ENCODE measurements around the gene SLC26A8.
"Not testable (repeated sequence)": the region's sequence is repeated elsewhere in the genome, so short reads cannot be mapped to it uniquely, and the experiment has no call there.

Gene SLC26A8

DNA sequence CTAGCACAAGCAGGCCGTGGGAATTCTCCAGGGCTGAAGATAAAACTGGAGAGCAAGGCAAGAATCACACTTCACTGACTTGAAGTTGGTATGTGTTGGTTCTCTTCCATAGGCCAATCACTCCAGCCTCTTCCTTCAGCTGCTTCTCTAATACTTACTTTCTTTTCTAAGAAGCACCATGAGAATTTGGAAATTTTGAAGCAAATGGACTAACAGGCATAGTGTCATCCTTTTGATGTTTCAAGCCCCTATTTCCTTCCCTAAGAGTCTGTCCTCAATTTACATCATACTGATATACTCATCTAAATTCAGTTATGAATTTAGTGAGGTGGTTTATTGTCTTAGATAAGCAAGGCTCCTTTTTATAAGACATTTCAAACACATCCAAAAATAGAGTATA is 24.0 kb downstream of the SLC26A8 start:
- DNase-seq, result no peak

DNA sequence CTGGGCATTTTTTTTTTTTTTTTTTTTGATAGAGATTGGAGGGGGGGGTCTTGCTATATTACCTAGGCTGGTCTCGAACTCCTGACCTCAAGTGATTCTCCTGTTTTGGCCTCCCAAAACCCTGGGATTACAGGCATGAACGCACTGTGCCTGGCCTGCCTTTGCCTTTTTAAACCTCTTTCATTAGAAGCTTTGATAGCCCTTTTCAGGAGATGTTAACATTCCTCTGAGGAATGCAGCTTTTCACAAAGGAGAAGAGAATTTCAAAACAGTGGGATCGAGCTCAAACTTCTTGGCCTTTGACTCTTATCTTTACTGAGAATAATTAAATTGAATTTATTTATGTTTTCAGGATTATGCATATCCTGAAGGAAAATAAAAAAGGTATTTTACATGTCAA is 31.3 kb downstream of the SLC26A8 start:
- DNase-seq, result no peak

DNA sequence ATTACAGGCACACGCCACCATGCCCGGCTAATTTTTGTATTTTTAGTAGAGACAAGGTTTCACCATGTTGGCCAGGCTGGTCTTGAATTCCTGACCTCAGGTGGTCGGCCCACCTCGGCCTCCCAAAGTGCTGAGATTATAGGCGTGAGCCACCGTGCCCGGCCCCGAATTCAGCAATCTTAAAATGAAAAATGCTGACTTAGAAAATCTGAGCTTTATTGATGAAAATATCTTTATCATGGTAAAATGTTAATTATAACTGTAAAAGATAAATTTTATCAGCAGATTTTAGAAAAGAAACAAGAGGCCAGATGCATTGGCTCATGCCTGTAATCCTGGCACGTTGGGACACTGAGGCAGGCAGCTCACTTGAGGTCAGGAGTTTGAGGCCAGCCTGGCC is 36.4 kb downstream of the SLC26A8 start:
- DNase-seq, result not testable (repeated sequence)

DNA sequence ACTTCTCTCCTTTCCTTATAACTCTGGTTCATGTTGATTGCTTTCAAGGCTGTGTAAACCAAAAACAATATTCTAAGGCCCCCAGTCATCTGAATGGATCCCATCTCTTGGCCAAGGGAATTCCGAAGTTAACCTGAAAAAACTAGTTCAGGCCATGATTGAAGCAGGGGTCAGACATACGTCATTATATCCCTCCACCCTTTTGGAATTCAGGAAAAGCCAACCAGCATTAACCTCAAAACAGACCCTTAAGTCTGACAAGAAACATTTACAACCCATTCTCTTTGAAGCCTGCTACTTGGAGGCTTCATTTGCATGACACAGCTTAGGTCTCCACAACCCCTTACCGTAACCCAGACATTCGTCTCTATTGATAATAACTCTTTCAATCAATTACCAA is 39.7 kb downstream of the SLC26A8 start:
- no peak for DNase-seq

DNA sequence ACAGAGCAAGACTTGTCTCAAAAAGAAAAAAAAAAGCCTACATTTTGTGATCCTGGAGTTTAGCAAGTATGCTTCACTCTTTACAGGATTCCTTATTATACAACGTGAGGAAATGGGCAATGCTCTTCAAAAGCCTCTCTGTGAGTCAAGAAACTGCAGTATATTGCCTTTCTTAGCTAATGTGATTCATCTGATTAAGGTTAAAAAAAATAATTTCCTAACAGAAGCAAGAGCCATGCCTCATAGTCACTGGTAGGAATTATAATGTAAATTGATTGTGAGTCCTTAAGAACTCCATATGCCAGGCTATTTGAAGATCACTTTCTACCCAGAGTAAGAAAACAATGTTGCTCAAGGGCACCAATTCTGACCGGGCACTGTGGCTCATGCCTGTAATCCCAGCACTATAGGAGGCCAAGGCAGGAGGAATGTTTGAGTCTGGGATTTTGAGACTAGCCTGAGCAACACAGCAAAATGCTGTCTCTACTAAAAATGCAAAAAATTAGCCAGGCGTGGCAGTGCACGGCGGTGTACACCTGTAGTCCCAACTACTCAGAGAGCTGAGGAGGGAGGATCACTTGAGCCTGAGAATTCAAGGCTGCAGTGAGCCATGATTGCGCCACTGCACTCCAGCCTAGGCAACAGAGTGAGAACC is 43.3 kb downstream of the SLC26A8 start:
- no peak for DNase-seq

DNA sequence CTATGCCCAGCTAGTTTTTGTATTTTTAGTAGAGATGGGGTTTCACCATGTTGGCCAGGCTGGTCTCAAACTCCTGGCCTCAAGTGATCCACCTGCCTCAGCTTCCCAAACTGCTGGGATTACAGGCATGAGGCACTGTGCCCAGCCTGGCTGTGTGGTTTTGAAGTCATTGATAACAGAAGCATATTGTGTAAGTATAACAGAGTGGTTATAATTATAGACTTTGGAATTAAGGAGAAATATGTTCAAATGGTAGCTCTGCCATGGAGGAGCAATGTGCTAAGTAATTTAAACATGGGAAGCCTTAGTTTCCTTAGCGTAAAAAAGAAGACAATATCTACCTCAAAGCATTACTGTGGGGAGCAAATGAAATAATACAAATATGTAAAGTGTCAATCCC is 44.3 kb downstream of the SLC26A8 start:
- not testable (repeated sequence) for DNase-seq

DNA sequence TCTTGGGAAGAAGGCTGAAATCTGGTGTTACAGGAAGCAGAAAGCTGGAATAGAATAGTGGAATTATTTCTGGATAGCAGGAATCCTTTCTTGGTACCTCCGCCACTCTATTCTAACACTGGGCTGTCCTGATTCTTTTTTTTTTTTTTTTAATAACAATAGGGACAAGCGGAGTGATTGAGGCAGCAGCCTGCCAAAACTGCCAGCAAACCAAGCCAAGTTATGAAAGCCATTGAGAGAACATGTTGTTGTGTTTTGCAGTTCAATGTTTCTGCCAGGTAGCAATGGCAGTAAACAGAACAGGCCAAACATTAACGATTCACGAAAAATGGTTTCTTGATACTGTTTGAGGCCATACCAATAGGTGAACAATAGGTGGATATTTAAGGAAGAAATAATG is 47.1 kb downstream of the SLC26A8 start:
- no peak for DNase-seq

DNA sequence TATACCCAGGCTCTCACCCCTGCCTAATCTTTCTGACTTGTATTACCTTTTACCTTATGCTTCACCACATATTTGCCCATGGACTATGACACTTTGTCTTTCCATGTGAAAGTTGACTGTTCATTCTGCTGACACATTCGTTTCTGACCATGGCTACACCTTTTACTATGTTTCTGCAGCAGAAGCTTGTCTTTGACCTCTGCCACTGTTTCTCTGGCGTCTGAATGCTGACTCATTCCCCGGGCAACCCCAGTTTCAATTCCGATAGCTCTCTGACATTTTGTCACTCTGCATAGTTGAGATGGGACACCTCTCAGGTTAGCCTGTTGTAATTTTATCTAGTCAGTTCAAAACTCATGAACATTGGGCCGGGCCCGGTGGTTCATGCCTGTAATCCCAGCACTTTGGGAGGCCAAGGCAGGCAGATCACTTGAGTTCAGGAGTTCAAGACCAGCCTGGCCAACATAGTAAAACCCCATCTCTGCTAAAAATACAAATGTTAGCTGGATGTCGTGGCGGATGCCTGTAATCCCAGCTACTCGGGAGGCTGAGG is 50.7 kb downstream of the SLC26A8 start:
- DNase-seq, result no peak

DNA sequence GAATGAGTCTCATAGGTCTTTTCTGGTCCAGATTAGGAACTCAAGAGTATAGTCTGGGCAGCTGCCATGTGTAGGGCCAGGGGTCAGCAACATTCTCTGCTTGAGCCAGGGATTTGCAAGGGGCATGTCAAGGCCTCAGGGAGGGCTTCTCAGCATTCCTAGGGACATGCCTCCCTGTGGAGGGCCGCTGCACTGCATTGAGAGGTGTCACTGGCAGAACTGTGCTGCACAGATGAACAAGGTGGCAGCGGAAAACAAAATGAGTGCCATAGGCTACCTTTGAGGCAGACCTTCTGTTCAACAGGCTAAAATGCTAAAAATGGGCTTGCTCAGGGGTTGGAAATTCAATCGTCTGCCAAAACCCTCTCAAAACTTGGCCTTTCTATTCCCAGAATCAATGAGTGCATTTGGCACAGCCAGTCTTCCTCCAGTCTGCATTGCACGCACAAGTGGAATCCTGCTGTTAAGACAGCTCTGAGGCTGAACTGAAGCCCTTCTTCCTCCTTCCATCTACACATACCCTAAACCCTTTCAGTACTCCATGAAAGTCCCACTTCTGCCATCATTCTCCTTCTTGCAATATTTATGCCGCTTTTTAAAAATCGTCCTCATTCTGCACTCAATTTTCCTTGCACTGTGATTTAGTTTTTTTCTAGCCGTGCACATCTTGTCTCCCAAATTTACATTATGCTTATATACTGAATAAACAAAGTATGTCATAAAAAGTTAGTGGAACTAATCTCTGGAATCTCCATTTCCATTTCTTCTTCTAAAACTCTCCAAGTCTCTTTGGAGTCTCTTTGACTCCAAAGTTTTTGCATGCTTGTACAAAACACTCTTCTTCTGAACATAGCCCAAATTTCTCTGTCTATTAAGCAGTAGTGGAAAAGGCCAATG is 51.7 kb downstream of the SLC26A8 start:
- DNase-seq, result no peak

DNA sequence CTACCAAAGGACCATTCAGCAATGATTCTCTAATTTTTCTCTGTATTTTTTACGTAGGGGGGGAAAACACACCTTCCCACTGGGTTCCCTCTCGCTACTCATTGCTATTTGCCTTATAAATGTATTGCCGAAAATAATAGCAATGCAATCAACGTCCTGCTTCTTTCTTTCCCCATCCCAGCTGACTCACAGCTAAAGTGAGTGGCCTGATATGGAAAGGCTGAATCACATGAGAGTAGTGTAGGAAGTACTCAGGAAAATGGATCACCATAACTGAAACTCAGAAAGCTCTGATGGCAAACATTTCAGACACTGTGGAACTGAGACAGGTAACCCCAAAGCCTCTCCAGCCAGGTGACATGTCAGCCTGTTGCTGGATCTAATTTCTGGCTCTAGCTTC is 54.3 kb downstream of the SLC26A8 start:
- no peak for DNase-seq

DNA sequence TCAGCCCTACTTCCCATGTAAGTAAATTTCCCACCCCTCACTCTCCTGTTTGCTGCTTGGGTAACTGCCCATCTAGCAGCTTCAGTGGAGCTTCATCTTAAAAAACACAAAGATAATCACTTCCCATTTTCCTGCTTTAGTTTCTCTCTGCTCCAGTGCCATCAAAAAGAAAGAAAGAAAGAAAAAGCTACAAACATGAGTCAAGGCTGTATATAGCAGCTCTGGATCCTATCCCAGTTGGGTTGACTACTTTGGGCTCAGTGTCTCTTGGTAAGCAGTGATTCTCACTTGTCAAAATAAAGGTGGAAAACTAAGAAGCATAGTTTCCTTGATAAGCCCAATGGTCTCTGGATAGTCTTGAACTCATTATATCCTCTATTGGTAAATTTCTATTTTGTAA is 54.8 kb downstream of the SLC26A8 start:
- DNase-seq, result no peak

DNA sequence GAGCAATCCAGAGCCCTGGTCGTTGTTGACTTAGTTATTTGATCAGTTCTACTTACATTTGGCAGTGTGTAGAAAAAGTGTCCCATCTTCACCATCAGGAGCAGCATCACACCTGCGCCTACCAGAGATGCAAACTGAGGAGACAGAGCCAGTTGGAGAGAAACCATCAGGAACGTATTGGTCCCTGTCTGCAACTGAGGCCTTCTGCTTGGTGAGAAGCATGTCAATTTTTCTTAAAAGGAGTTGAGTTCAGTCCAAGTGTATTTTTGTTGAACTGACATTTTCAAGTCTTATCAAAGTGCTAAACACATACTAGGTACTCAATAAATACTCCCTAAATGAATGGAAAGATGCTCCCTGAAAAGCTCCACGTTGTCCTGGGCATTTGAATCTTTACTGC is 55.6 kb downstream of the SLC26A8 start:
- DNase-seq, result no peak

DNA sequence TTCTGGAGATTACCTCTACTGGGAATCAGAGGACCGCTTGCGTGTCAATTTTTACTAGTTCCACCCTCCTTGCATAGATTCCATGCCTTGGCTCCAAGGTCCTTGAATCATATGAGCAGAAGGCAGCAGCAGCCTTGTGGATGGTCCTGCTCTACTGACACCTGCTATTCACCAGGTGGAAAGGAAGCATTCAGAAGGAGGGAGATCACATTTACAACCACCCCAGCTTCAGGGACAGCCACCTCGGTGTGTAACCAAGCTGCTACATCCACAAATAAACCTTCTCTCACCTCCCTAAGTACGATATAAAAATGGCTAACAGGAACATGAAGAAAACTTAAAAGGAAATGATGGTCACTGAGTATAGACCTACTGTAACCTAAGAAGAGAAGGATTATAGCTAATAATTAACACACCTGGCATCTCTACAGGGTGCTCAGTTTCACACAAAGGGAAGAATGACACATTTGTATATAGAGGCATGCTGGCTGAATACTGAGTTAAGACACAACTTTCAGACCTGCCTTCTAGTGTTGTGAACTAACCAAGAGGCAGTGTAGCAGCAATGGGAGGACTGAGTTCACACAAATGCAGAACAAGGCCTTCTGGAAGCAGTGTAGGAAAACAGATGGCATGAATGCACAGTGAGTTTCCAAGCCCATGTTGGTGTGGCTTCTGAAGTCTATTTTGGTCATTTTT is 57.2 kb downstream of the SLC26A8 start:
- no peak for DNase-seq

DNA sequence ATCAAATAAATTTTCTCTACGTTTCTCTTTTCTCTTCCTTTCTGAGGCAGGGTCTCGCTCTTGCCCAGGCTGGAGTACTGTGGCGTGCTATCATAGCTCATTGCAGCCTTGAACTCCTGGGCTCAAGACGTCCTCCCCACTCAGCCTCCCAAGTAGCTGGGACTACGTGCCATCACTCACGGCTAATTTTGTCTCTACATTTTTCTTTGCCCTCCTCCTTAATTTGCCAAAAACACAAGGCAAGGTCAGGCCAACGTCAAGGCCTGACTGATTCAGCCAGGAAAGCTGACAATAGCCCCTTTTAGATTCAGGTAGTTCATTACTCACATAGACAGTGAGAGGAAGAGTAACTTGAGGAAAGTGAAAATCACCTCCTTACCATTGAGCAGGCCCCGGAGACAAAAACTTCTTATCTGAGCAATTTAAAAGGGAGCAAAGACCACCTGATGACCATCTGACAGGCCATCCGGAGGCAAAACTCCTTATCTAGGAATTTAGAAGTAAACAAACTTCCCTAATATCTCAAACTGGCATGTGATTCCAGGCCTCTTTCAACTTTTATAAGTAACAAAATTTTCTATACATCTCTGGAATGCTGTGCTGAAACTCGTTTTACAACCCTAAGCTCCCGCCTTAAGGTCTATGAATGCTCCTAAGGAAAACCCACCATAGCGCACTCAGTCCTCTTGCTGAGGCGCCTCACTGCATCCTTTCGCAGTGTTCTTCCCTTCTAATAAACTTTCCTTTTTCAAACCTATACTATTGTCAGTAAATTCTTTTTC is 61.5 kb downstream of the SLC26A8 start:
- no peak for DNase-seq

DNA sequence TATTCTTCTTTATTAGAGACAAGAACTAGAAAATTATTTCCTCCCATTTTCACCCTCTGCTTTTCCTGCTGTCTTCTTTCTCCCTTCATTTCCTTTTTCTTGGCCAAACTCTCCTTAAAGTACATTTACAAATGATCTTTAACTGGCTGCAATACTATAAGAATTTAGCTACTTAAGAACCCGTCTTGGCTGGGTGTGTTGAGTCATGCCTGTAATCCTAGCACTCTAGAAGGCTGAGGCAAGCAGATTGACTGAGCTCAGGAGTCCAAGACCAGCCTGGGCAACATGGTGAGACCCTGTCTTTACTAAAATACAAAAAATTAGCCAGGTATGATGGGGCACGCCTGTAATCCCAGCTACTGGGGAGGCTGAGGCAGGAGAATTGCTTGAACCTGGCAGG is 64.3 kb downstream of the SLC26A8 start:
- no peak for DNase-seq

DNA sequence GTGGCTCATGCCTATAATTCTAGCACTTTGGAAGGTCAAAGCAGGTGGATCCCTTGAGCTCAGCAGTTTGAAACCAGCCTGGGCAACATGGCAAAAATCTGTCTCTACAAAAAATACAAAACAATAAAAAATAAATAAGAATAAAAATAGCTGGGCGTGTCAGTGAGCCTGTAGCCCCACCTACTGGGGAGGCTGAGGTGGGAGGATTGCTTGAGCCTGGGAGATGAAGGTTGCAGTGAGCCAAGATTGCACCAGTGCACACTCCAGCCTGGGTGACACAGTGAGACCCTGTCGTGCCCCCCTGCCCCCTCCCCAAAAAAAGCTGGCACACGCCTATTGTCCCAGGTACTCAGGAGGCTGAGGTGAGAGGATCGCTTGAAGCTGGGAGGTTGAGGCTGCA is 68.5 kb downstream of the SLC26A8 start:
- DNase-seq, result peak; percentile 23

DNA sequence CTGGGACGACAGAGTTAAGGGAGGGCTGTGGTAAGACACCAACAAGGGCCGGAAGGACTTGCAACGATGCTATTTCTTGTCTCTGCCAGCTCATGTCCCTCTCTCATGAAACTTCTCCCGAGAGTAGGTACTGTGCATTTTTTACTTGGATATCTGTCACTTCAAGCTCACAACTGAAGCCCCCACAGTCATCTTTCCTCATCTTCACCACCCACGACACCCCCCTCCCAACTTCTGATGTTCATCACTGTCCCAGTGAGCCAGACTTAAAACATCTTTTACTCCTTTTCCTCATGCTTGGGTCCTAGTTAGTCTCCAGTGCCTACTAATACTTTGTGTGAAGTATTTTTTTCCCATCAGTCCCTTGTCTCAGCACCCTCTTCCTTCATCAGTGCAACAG is 68.9 kb downstream of the SLC26A8 start:
- no peak for DNase-seq

DNA sequence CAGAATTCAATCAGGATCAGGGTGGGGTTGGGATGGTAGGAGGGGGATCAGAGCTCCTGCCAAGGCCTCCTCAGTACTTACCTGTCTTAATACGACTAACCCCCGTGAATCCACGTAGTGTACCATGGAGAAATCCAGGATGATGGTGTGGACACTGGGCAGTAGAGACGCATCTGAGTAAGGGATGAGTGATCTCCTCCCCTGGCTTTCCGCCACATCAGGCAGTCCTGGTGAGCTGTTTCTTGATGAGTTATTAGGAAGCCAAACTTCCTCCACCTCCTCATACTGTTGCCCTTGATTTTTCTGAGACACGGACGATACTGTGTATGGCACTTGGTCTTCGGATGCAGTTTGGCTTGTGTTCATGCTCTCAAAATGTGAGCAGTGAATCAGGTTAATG is 69.4 kb downstream of the SLC26A8 start:
- no peak for DNase-seq

DNA sequence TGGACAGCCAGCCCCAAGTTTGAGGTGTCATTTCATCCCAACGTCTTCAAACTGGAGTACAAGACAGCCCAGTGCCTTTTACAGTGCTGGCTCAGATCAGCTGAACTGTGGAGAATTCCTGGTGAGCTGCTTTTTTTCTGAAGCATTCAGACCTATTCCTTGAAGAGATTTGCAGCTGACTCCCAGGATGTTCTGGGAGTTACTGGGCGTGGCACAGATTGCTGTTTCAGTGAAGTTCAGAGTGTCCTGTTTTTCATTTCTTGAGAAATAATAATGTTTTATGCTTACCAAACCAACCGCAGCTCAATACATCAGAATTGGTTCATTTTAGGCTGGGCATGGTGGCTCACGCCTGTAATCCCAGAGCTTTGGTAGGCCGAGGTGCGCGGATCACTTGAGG is 70.1 kb downstream of the SLC26A8 start:
- DNase-seq, result no peak

DNA sequence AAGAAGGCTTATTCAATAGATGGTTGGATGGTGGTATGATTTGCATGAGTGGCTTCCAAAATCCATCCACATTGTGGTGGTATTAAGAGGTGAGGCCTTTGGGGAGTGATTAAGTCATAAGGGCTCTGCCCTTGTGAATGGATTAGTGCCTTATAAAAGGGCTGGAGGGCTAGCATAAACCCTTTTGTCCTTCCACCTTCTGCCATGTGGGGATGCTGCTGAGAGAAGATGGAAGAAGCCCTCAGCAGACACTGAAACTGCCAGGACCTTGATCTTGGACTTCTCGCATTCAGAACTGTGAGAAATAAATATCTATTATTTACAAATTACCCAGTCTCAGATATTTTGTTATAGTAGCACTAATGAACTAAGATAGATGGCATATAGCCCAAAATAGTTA is 75.7 kb downstream of the SLC26A8 start:
- DNase-seq, result peak; percentile 63

DNA sequence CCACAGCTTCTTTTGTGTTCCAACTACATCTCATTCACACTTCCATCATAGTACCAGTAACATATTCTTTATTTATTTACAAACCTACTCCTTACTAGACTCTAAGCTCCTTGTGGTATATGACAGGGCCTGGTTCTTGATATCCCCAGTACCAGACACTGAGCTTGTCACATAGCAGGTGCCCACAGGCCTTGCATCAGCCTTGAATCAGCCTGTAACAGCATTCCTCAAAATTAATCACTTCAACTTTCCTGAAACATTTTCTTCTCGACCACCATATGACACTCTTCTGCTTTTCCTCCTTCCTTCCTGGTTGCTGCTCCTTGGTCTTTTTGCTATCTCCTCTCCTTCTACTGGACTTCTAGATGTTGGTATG is 78.8 kb downstream of the SLC26A8 start:
- no peak for DNase-seq

DNA sequence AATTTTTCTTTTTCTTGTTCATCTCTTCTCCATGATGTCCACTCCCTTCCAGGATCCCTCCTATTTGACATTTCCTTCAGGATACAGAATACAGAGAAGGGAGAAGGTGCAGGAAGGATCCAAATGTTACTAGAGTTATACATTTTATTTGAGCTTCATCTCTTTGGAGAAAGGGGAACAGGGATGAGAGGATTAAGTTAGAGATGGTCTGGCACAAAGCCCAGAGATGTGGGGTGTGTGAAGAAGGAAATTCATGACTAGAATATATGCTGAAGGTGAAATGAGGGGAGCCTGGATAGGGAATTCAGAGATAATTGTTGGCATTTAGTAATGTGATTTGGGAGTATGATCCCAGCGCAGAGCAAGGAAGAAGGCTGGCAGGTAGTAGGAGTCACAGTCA is 81.1 kb downstream of the SLC26A8 start:
- DNase-seq, result no peak

DNA sequence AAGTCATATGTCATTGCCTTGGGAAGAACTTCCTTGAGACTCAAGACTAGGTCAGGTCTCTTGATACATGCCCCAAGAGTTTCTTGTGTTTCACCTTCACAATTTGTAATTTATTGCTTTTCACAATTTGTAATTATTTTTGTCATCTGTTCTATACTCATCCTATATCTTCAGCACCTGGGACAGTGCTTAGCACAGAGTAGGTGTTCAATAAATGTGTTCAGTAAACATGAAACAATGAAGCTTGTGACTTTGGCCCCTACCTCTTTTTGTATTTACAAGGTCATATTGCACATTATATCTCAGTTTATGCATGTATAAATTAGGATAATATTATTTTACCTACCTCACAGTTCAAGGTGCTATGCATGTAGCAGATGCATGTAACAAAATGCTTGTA is 82.1 kb downstream of the SLC26A8 start:
- DNase-seq, result no peak
